SIG-M5 treated with dmso at 0.1 percent for 504 hours (cell line): ENCODE data around the gene GALNS.
A peak's percentile ranks its signal among the peaks of the same experiment; 100 is the strongest.
"Not testable (repeated sequence)": the region's sequence is repeated elsewhere in the genome, so short reads cannot be mapped to it uniquely, and the experiment has no call there.

Source experiments
- DNase-seq: peaks from one replicate; lab custom pipeline; 2025; ENCODE audit not compliant: unreplicated experiment; lab: John Stamatoyannopoulos, UW

GALNS gene

GRCh38 chr16:88772871-88773811, 83.6 kb downstream of the GALNS start:
- no peak for DNase-seq

- DNase-seq = not testable (repeated sequence)
These were observed 85.0 kb downstream of the GALNS start for GRCh38 chr16:88771781-88772180.

GRCh38 chr16:88771294-88771772, 85.4 kb downstream of the GALNS start:
- no peak for DNase-seq

DNA sequence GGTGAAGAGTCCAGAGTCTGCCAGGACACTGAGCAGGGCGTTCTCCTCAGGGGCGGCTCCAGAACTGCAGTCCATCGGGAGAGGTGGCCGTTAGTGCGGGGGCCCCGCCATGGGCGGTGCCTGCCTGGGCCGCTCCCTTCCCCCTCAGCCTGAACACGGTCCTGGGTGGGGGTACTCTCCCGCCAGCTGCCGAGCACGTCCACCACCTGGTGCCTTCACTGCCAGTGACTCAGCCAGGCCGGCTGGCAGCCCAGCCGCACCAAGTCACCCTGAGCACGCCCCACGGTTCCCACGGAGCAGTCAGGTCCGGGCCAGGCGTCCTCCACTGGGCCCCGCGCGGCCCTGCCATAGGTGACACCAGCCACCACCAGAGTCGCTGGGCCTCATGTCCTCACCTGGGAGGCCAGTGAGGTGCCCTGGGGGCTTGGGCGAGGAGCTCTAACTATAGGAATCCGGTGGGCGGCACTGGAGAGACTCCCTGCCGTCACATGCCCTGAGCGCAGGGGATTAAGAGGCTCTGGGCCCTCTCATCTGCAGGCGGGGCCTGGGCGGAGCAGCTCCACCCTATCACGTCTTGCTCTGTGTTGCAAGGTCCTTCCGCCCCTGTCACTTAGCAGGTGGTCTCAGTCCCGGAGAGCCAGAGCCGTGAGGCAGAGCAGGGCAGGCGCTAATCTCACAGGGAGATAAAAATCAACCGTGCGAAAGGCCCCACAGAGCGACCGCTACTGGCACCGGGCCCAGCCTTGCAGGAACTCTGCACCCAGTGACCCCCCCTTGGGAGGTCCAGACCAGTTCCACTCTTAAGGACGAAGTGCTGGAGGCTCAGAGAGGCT, 86.1 kb downstream of the GALNS start:
- peak; percentile 72 for DNase-seq

GRCh38 chr16:88769617-88770460, 86.9 kb downstream of the GALNS start:
- peak; percentile 38 for DNase-seq

DNA sequence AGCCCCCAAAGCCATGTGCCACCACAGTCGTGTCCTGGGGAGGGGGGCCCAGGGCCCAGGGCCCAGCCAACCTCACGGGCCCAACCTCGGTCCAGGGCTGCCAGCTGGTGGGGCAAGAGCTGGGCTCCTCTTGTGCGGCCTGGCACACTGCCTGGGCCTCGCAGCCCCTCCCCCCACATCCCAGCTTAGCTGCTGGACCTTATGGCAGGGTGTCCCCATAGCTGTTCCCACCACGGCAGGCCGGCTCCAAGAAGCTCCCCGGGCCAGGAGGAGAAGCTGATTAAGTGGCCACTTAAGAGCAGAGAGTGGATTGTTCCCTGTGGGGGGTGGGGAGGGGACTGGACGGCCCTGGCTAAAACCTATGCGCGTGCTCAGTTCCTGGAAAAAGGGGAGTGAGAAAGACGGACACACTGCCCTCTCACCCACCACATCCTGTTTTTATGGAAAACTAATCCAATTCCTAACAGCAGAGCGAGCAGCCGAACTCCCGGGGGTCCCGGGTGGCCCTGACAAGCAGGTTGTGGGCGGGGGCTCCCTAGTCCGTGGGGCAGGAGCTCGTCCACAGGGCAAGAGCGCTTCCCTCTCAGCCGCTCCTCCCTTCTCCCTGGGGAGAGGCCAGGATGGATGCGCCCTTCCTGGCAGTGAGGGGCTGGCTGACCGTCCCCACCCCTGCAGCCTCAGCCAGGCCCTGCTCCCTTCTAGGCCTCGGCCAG, 88.5 kb downstream of the GALNS start:
- no peak for DNase-seq

DNA sequence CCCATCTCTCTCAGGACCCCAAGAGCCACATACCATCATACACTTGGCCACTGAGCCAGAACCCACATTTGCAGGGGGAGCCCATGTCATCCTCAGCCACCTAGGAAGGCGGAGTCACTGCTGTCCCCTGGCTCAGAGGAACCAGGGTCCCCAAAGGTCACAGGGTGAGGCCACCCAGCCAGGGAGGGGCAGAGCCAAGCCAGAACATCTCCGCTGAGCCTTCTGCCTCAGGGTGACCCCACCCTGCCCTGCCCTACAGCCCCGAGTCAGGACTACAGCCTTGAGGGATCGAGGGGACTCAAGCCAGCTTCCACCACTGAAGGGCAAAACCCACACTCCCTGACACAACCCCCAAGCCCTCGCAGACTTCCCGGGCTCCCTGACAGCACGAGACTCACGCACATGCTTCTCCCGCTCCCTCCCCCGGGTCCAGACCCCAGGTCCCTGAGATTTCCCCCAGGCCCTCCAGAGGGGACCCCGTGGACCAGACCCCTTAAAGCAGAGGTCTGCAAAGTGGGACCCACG, 89.1 kb downstream of the GALNS start:
- no peak for DNase-seq

- no peak for DNase-seq
These were observed 89.8 kb downstream of the GALNS start for GRCh38 chr16:88766975-88767374.

GRCh38 chr16:88764913-88765349, 91.8 kb downstream of the GALNS start:
- peak; percentile 72 for DNase-seq

DNA sequence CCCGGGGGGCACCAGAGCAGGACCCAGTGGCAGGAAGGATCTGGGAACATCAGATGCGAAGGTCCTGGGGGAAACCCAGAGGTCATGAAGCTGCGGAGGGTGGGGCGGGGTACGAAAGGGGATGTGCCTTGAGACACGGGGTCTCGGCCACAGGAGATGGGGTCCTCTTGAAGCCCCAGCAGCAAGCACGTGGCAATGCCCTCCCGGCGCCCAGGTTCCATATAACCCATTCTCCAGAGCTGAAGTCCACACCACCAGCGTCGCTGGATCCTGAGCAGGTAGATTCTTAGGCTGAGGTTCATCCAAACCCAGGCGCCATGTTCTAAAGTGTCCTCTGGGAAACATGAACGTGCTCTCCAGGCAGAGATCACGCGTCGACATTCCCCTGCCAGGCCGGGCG, 92.7 kb downstream of the GALNS start:
- no peak for DNase-seq
